Tongue (tissue), 2 donors: ENCODE measurements around the gene ZNF135. TPM values are rescaled to one million over a fixed set of nuclear protein-coding genes. Genes with fewer than 3 reads are reported as not detected.

ENCODE experiments used
- DNase-seq: peaks from one replicate; pipeline ENCODE4 v3.0.0-alpha.2; 2015
- total RNA-seq: library from RNA; depleted of rRNA; stranded (reverse); fragments of >200 nt; gene quantifications from one replicate; pipeline ENCODE4 v1.2.3, GENCODE V29; 2014

ZNF135 gene
- total RNA-seq, 1 donor from 2014 or later: 11.3 TPM

DNA sequence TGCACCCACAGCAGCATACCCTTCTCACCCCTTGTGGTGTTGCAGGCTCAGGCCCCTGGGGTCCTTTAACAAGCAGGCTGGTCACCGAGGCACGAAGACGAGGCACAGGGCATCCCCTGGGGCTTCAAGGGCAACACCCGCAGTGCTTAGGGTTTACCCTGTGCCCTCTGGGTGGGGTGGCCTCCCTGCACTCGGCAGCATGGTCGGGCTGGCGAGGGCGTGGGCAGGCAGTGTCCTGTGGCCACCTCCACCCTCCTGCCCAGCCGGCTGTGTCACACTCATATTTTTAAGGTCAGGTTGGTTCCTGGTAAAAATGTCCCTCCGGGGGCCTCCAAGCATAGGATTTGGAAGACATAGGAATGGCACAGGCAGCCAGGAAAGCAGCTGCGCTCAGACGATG is 11.4 kb upstream of the ZNF135 start:
- DNase-seq: no peak

DNA sequence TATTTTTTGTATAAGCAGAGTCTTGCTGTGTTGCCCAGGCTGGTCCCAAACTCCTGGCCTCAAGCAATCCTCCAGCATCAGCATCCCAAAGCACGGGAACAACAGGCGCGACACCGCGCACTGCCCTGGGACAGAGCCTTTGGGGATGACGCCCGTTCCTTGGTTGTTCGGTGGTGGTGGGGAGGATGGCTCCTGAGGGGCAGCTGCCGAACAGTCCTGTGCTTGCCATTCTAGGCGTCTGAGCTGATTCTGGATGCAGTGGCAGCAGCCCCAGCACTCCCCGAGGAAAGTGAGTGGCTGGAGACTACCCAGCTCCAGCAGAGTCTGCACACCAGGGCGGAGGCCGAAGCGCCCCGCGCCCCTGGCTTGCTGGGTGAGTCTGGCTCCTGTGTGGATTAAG is 6.8 kb upstream of the ZNF135 start:
- DNase-seq: no peak

DNA sequence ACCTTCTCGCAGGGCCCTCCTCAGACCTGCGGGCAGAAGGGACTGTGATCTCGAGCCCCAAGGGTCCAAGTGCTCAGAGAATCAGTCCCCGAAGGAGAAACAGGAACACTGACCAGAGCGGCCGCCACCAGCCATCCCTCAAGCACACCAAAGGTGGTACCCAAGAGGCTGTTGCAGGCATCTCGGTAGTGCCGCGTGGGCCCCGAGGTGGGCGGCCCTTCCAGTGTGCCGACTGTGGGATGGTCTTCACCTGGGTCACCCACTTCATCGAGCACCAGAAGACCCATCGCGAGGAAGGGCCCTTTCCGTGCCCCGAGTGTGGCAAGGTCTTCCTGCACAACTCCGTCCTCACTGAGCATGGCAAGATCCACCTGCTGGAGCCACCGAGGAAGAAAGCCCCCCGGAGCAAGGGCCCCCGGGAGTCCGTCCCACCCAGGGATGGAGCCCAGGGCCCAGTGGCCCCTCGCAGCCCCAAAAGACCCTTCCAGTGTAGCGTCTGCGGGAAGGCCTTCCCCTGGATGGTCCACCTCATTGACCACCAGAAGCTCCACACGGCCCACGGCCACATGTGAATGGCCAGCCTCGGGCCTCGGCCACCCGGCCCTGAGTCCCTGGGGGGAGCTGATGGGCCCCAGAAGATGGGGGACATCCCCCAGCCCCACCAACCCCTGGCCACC is 5.5 kb upstream of the ZNF135 start:
- DNase-seq: no peak

DNA sequence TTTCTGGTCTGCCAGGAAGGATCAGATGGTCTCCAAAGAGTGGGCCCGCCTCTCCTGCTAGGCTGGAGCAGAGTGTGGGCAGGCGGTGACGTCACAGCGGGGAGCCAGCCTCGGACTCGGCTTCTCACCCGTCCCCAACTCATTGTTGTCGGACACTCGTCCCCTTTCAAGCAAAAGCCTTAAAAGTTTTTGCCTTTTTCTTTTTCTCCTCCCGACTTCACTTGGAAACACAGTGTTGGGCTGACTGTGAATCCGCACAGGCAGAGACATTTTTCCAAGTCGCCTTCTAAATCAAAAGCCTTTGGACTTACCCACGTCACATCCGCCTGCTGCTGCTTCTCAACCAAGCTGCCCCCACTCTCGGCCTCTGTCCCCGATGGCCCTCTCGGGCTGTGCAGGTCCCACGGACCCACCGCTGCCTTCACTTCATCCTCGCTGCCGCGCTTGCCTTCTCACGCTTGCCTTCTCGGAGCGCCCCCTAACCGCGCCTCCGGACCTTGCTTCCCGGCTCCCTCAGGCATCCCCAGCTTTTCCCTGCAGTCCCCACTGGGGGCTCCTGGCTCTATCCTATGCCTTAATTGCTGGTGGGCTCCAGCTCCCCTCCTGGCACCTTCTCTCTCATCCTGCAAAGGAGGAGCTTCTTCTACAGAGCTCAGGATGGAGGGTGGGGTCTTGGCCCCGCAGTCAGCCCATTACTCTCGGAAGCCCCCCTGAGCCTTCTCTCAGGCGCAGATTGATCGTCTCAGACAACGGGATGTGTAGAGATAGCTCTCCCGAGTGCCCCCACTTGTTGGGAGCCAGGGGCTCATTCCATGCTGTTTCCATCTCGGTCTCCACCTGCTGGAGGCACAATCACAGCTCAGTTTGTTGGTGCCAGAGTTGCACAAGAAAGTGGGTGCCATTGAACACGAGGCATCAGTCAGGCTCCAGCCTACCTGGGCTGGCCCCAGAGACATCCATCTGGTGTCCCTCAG is 3.9 kb upstream of the ZNF135 start:
- DNase-seq: peak; percentile 69

DNA sequence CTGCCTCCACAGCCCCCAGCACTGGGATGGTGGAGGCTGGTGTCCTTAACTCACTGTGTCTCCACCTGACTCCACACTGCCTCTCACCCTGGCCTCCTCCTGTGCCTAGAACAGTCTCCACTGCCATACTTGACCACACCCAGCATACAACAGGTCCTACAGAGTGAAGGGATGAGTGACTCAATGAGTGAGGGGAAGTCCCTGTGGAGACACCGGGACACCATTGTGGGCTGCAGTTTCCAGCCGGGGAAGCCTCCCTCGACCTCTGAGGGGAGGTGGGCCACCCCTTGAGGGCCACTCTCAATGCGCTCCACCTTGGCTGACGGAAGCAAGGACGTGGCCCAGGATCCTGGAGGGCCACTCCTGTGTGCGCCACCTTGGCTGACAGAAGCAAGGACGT is 2.8 kb upstream of the ZNF135 start:
- DNase-seq: no peak

DNA sequence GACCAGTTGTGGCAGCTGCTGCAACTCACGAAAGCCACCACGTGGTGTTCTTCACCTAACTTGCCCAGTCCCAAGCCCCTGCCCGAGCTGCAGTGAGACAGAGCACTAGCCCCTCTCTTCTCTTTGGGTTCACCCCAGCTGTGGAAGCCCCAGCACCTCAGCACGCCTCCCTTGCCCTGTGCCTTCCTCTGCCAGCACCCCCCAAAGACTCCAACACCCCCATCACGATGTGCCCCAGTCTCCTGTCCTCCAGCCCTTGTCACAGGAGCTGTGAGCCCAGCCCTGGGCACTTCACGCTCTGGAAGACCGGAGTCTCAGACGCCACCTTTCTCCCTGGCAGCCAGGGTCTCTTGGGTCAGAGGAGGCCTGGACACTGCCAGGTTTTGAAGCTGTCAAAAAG is 2.2 kb upstream of the ZNF135 start:
- no peak for DNase-seq

DNA sequence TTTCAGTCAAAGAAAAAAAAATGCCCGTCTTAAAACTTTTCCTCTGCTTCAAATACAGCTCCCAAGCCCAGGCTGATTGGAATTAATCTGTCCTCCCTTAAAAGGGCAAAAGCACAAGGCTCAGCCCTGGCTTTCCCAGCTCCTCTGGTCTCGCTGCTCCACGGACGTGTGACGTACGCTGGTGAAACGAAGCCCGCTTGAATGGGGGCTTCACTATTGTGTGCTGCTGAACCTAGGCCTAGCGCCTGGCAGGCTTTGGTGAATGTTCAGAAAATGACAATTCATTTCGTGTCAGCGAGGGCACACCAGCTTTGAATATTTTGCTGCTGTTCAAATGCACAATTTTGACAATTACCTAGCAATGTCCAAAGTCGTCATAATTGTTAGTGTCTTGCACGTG is 615 bp upstream of the ZNF135 start:
- no peak for DNase-seq

DNA sequence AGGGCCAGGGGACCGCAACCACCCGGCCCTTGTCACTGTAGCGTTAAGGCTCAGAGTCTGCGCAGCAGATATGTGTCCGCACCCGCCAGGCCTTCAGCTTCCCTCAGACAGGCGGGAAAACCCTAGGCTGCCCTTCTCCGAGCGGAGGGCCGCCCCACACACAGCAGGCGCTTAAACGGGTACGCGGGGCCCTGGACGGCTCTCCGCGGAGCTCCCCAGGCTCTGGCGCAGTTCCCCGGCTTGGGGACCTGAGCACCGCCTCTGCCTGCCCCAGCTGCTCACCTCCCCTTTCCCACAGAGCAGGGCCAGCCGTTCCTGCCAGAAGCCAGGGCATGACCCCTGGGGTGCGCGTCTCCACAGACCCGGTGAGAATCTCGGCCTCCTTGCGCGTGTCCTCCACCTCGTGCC is 593 bp downstream of the ZNF135 start:
- DNase-seq: no peak

DNA sequence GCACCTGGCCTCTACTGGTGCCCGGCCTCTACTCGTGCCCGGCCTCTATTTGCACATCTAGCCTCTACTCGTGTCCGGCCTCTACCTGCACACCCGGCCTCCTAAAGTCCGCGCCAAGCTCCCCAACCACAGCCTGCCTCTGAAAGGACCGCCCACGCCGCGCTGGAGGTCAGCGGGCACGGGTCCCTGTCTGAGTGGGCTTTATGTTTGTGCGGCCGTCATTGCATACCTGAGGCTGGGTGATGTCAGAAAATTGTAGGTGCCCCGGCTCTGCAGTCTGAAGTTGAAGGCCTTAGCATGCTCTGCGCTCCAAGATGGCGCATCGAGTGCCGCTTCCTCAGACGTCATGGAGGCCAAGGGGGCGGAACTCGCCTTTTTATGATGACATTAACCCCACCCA is 1.1 kb downstream of the ZNF135 start:
- DNase-seq: no peak

DNA sequence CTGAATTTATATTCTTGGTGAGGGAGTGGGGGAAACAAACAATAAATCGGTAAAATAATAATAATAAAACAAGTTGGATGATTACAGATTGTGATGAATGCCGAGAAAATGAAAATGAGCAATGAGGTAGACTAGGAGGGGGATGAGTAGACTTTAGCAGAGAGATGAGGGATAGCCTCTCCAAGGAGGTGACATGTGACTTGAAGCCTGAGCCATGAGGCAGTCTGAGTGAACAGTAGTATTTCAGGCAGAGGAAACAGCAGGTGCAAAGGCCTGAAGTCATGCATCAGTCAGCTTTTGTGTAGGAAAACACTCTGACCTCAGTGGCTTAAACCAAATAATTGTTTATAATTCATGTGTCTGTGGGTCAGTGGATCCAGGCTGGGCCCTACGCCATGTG is 4.6 kb downstream of the ZNF135 start:
- no peak for DNase-seq

DNA sequence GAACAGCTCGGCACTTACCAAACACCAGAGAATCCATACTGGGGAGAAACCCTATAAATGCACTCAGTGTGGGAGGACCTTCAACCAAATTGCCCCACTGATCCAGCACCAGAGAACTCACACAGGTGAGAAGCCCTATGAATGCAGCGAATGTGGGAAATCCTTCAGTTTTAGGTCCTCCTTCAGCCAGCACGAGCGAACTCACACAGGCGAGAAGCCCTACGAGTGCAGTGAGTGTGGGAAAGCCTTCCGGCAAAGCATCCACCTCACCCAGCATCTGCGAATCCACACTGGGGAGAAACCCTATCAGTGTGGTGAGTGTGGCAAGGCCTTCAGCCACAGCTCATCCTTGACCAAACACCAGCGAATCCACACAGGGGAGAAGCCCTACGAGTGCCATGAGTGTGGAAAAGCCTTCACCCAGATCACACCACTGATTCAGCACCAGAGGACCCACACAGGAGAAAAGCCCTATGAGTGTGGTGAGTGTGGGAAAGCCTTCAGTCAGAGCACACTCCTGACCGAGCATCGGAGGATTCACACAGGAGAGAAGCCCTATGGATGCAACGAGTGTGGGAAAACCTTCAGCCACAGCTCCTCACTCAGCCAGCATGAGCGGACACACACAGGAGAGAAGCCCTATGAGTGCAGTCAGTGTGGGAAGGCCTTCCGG is 8.3 kb downstream of the ZNF135 start:
- DNase-seq: no peak

DNA sequence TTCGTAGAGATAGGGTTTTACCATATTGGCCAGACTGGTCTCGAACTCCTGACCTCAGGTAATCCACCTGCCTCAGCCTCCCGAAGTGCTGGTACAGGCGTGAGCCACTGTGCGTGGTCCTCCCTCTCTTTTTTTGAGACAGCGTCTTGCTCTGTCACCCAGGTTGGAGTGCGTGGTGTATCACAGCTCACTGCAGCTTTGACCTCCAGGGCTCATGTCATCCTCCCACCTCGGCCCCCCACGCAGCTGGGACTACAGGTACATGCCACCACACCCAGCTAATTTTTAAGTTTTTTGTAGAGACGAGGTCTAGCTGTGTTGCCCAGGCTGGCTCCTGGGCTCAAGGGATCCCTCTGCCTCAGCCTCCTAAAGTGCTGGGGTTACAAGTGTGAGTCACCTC is 20.7 kb downstream of the ZNF135 start:
- no peak for DNase-seq

DNA sequence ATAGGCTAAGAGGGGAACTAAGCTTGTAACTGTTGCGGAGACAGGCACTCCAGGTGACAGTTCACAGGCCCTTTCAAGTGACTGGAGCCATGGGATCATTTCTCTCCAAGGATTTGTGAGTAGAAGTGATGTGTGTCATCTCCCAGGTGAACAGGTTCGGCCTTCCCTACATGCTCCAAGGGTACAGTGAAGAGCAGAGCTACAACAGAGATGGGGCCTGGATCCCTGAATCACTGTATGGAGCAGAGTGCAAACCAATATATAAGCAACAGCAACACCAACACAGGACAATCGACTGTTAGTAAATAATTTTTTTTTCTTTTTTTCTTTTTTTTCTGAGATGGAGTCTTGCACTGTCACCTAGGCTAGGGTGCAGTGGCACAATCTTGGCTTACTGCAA is 23.9 kb downstream of the ZNF135 start:
- DNase-seq: peak; percentile 15

DNA sequence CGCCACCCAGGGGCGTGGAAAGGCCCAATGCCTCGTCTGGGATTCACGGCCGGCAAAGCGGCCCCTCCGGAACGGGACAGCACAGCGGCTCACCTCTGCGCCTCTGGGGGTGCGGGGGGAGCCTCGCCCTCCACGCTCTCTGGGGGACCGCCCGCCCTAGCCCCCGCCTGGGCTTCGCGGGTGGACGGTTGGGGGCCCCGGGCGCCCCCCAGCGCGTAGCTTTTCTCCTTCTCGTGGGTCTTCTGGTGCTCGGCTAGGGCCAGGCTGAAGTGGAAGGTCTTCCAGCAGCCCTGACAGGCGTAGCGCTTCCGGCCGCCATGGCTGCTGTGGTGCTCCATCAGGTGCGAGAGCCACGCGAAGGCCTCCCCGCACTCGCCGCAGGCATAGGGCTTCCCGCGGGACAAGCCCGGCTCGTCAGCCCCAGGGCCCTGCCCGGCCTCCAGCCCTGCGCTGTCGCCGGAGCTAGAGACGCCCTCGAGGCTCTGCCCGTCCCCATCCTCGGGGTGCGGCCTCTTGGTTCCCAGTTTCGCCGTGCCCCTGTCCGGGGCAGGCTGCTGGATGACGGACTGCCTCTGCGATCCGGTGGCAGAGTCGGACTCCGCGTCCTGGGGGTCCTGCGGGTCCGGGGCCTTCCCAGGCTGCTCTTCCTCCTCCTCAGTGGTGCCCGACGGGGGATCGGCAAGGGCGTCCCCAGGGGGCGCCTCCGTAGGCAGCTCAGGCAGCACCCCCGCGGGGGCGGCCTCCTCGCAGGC is 25.7 kb downstream of the ZNF135 start:
- no peak for DNase-seq

DNA sequence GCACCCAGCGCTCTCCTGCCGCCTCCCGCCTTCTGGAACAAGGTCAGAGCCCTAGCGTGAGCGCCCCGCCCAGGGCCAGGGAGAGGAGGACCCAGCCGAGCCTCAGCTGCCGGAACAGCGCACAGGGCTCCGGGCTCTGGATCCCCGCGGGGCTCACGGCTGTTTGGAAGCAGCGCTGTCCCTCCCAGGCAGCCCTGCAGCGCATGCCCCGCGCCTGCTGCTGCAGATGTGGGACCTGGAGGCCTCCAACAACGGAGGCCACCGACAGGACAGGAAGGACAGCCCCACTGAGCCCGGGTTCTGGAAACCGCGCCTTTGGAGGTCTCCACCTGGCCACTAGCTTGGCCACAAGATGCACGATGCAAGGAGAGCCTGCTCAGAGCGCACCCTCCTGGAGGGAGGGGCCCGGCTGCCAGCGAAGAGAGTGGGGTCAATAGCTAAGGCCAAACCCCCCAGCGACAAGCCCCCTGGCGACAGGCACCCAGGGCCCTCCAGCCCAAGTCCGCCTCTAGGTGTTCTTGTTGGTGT is 26.3 kb downstream of the ZNF135 start:
- DNase-seq: no peak

DNA sequence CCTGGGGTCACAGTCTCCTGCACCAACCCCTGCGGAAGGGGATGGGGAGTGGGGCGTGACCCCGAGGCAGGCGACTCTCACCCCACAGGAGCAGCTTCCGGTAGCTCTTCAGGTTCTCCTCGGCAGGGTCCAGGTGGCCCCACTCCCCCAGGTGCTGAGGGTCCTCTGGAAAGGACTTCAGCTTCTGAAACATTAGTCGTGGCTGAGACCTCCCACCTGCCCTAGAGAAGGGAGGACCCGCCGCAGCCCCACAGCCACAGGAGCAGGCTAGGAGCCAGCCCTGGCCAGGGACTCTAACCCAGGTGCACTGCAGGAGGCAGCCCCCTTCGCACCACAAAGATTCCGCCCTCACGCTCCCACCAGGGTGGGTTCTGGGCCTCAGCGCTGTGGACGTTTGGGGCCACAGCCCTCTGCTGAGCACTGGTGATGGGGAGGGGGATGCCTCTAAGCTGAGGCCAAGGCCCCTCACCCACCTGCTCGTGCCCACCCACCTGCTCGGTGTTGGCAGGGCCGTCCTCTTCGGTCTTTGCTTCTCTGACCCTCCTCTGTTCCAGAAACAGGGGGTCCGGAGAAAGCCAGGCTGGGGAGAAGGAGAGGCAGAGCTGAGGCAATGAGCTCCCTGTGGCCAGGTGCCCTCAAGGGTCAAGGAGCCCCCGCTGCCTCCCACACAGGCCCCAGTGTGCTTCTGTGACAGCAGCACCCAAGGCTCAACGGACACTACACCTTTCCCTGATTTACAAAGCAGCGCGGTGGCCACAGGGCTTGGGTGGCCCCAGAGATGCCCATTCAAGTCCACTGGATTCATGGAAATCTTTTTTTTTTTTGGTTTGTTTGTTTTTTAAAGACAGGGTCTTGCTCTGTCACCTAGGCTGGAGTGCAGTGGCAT is 28.0 kb downstream of the ZNF135 start:
- no peak for DNase-seq

DNA sequence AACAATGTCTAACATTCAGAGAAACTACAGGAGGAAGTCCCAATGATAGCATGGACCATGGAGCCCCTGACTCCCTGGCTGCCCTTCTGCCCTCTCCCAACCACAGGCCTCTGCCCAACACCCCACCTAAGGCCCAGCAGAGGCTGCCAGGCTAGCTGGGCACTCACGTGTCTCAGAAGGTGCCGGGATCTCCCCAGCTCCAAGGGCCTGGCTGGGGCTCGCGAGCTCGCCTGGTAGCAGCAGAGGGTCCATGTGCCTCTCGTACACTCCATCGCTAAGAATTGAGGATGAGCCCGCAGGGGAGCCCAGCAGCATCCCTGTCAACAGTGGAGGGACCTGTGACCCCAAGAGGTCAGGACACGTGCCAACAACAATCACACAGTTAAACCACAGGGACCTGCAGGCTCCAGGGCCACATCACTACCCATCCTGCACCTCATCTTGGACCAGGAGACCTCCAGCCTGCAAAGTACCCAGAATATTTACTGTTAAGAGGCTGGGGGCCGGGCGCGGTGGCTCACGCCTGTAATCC is 29.5 kb downstream of the ZNF135 start:
- DNase-seq: no peak

DNA sequence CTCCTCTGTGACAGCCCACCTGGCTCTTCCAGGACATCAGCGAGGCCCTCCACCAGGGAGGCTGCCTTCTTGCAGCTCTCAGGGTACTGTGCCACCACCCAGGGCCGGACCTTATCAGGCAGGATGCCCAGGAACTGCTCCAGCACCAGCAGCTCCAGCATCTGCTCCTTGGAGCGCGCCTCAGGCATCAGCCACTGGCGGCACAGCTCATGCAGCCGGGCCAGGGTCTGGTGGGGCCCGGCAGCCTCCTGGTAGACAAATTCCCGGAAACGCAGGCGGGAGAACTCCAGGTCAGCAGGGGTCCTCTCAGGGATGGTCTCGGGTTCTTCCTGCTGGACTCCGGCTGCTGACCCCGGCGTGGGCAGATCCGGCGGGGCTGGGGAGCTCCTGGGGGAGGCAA is 30.8 kb downstream of the ZNF135 start:
- no peak for DNase-seq

DNA sequence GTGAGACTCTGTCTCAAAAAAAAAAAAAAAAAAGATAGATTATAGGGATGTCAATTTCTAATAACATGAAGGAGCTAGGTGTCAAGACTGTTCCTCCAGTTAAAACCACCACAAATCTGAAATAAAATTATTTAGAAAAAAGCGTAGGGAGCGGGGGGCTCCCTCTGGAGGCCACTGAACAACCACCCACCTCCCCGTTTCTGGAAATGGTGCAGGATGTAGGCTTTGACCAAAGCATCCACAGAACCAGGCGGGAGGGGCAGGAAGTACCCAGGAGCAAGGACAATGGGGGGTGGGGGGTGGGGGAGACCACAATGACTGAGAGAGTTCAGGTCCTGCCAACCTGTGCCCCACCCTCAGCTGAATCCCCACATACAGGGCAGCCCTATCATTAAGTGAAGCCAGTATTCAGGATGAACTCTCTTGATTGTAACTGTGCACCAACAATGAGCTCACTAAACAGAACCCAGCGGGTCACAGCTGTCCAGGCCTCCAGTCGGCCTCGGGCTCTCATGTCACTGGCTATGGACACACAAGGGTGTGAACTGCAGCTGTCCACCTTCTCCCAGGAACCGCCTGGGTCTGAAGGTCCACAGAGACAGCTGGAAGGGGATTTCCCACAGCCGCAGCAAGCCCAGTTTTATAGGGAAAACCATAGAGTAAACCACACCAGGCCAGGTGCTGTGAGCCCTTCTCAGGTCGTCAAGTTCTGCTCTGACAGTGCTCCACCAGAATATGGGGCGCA is 32.3 kb downstream of the ZNF135 start:
- peak; percentile 70 for DNase-seq

DNA sequence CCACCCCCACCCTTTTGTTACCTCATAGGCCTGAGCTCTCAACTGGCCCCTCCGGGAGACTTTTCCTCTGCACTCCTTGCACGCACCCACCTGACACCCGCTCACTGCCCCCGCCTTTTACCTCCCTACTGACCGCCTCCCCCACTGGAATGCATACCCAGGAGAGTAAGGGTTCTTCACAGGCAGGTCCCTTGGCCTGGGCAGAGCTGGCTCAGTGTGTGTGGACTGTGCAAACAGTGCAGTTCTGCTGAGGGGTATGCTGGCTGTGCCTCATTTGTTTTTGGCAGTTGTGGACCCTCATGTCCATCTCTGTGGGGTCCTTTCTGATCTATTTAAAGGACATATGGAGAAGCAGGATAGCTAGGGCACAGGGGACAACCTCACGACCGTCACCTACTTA is 34.0 kb downstream of the ZNF135 start:
- no peak for DNase-seq
